Epidermal melanocyte (primary cell): ENCODE data around the gene MYO7B.

Experiments
- DNase-seq: peaks from one replicate; pipeline ENCODE4 v3.0.0; 2011; ENCODE audit warnings: low spot score; ENCODE audit not compliant: insufficient read length

The MYO7B gene

GRCh38 chr2:127608061-127609030, 72.9 kb downstream of the MYO7B start:
- DNase-seq: no peak

GRCh38 chr2:127609031-127609751, 73.7 kb downstream of the MYO7B start:
- no peak for DNase-seq

GRCh38 chr2:127609818-127610217, 74.3 kb downstream of the MYO7B start:
- DNase-seq: no peak

- DNase-seq: no peak
Observed at GRCh38 chr2:127610561-127610960, 75.1 kb downstream of the MYO7B start.

GRCh38 chr2:127611076-127611925, 75.8 kb downstream of the MYO7B start:
- DNase-seq: no peak

GRCh38 chr2:127612111-127612822, 76.8 kb downstream of the MYO7B start:
- DNase-seq: no peak

GRCh38 chr2:127614246-127614645, 78.8 kb downstream of the MYO7B start:
- no peak for DNase-seq

GRCh38 chr2:127614731-127615130, 79.2 kb downstream of the MYO7B start:
- peak; percentile 87 for DNase-seq

- DNase-seq: peak; percentile 69
Observed at GRCh38 chr2:127615511-127616166, 80.2 kb downstream of the MYO7B start.

GRCh38 chr2:127618551-127619202, 83.2 kb downstream of the MYO7B start:
- no peak for DNase-seq

GRCh38 chr2:127619203-127619590, 83.7 kb downstream of the MYO7B start:
- DNase-seq: no peak

GRCh38 chr2:127619877-127620705, 84.6 kb downstream of the MYO7B start:
- DNase-seq: no peak

GRCh38 chr2:127620866-127621265, 85.4 kb downstream of the MYO7B start:
- DNase-seq: no peak

- no peak for DNase-seq
Observed at GRCh38 chr2:127621981-127622431, 86.5 kb downstream of the MYO7B start.

- DNase-seq: no peak
Observed at GRCh38 chr2:127622561-127623387, 87.3 kb downstream of the MYO7B start.

GRCh38 chr2:127623388-127624319, 88.2 kb downstream of the MYO7B start:
- DNase-seq: no peak

- no peak for DNase-seq
Observed at GRCh38 chr2:127624320-127624755, 88.9 kb downstream of the MYO7B start.
